DOHH2 (cell line): ENCODE measurements around the gene RHOD.

Experiments
- H3F3A ChIP-seq: fragments of 200-600 bp; sonication (generic), shearing (Covaris generic); 2 replicates; pipeline ENCODE4 v1.6.0; 2016; ENCODE audit warnings: antibody characterized with exemption, mild to moderate bottlenecking; ENCODE audit not compliant: control insufficient read depth, insufficient read depth
- H3K27ac ChIP-seq: fragments of 200-600 bp; sonication (generic); 2 replicates; pipeline ENCODE4 v1.5.1; 2014; ENCODE audit warnings: low read depth, mild to moderate bottlenecking, low read length, moderate library complexity
- H3K27me3 ChIP-seq: fragments of 200-600 bp; sonication (generic); 2 replicates; pipeline ENCODE4 v1.6.1; 2014; ENCODE audit warnings: mild to moderate bottlenecking, low read length, mixed read lengths; ENCODE audit not compliant: control insufficient read depth
- H3K36me3 ChIP-seq: fragments of 200-600 bp; sonication (generic); 2 replicates; pipeline ENCODE4 v1.6.1; 2014; ENCODE audit warnings: mild to moderate bottlenecking, low read length, moderate library complexity, mixed read lengths; ENCODE audit not compliant: control insufficient read depth
- H3K4me1 ChIP-seq: fragments of 200-600 bp; sonication (generic); 2 replicates; pipeline ENCODE4 v1.6.1; 2014; ENCODE audit warnings: mild to moderate bottlenecking, low read length, mixed read lengths; ENCODE audit not compliant: control insufficient read depth
- H3K4me2 ChIP-seq: fragments of 200-600 bp; sonication (generic); 2 replicates; pipeline ENCODE4 v1.6.0; 2014; ENCODE audit warnings: mild to moderate bottlenecking, low read length, moderate library complexity
- H3K4me3 ChIP-seq: fragments of 200-600 bp; sonication (generic); 2 replicates; pipeline ENCODE4 v1.5.1; 2014; ENCODE audit warnings: mild to moderate bottlenecking, low read length, mixed read lengths
- H3K79me2 ChIP-seq: fragments of 200-600 bp; sonication (generic); 2 replicates; pipeline ENCODE4 v1.6.1; 2014; ENCODE audit warnings: mild to moderate bottlenecking, low read length, mixed read lengths; ENCODE audit not compliant: control insufficient read depth
- H3K9me2 ChIP-seq: fragments of 200-600 bp; sonication (generic); replicated peaks from 2 replicates; pipeline ENCODE4 v1.6.1; 2014; ENCODE audit warnings: mild to moderate bottlenecking, low read length, mixed read lengths; ENCODE audit not compliant: control insufficient read depth
- H3K9me3 ChIP-seq: fragments of 200-600 bp; sonication (generic); 2 replicates; pipeline ENCODE4 v1.6.1; 2014; ENCODE audit warnings: antibody characterized with exemption, low read length, mixed read lengths; ENCODE audit not compliant: control insufficient read depth, insufficient read depth
- H4K20me1 ChIP-seq: fragments of 200-600 bp; sonication (generic); 2 replicates; pipeline ENCODE4 v1.6.0; 2014; ENCODE audit warnings: low read depth, mild to moderate bottlenecking, antibody characterized with exemption, low read length, moderate library complexity; ENCODE audit not compliant: control insufficient read depth, insufficient read depth
- CTCF ChIP-seq: fragments of 200-600 bp; sonication (generic); IDR thresholded peaks from one replicate; pipeline ENCODE4 v1.5.1; 2014; ENCODE audit warnings: antibody characterized with exemption, mild to moderate bottlenecking, low read depth, low read length; ENCODE audit not compliant: poor library complexity, severe bottlenecking
- EZH2phosphoT487 ChIP-seq: fragments of 200-600 bp; sonication (generic); IDR thresholded peaks from 2 replicates; pipeline ENCODE4 v1.6.1; 2017; ENCODE audit warnings: borderline replicate concordance, mild to moderate bottlenecking, antibody characterized with exemption, low read length, moderate library complexity, mixed read lengths

Gene RHOD

GRCh38 chr11:67027943-67028542 is 28.6 kb upstream of the RHOD start:
- no peaks in the 10 kb centered on the region for H3K36me3 ChIP-seq

GRCh38 chr11:67029146-67029545 is 27.5 kb upstream of the RHOD start:
- peaks cover 74% of the 10 kb centered on the region for H3K27me3 ChIP-seq

More at GRCh38 chr11:67027943-67028542, 28.6 kb upstream of the RHOD start:
- peak overlapping the region; percentile 62 for H3K4me3 ChIP-seq
- H4K20me1 ChIP-seq, result peaks cover 4% of the 10 kb centered on the region; the same call in 1 of the 2 replicates
- H3K27ac ChIP-seq, result peak overlapping the region; percentile 27
- H3K4me2 ChIP-seq, result peak overlapping the region; percentile 87
- H3K4me1 ChIP-seq, result peaks cover 77% of the 10 kb centered on the region
- peaks cover 70% of the 10 kb centered on the region for H3K27me3 ChIP-seq
- no peaks in the 10 kb centered on the region for H3K9me3 ChIP-seq
- no peaks in the 10 kb centered on the region for H3K9me2 ChIP-seq
- H3K79me2 ChIP-seq, result no peaks in the 10 kb centered on the region
- TF ChIP-seq CTCF, result no peak
- TF ChIP-seq EZH2phosphoT487, result peak; percentile 62; the same call in 1 of the 2 replicates
- H3F3A ChIP-seq, result no peaks in the 10 kb centered on the region

GRCh38 chr11:67030976-67031375 is 25.7 kb upstream of the RHOD start:
- no peaks in the 10 kb centered on the region for H3K79me2 ChIP-seq
- H3K36me3 ChIP-seq, result no peaks in the 10 kb centered on the region
- peaks cover 57% of the 10 kb centered on the region for H3K4me1 ChIP-seq
- peaks cover 4% of the 10 kb centered on the region; the same call in 1 of the 2 replicates for H4K20me1 ChIP-seq
- H3F3A ChIP-seq, result no peaks in the 10 kb centered on the region
- peaks cover 64% of the 10 kb centered on the region for H3K27me3 ChIP-seq
- H3K9me2 ChIP-seq, result no peaks in the 10 kb centered on the region
- no peaks in the 10 kb centered on the region for H3K9me3 ChIP-seq
- TF ChIP-seq CTCF, result no peak
- no peak for TF ChIP-seq EZH2phosphoT487
- peak overlapping the region; percentile 36 for H3K4me3 ChIP-seq
- H3K27ac ChIP-seq, result no peak overlapping the region
- peak overlapping the region; percentile 63 for H3K4me2 ChIP-seq

More at GRCh38 chr11:67029146-67029545, 27.5 kb upstream of the RHOD start:
- Histone ChIP-seq H3K4me2 (peak overlapping the region; percentile 87; the same call in 1 of the 2 replicates), H3K4me1 (peaks cover 71% of the 10 kb centered on the region), H3K27ac (no peak overlapping the region), H4K20me1 (peaks cover 4% of the 10 kb centered on the region; the same call in 1 of the 2 replicates), H3F3A (no peaks in the 10 kb centered on the region), H3K4me3 (no peak overlapping the region), H3K36me3 (no peaks in the 10 kb centered on the region), H3K9me3 (no peaks in the 10 kb centered on the region), H3K9me2 (no peaks in the 10 kb centered on the region), H3K79me2 (no peaks in the 10 kb centered on the region)
- TF ChIP-seq CTCF (no peak), EZH2phosphoT487 (no peak)
